Uterus (tissue), 4 donors: ENCODE data around the gene TICRR. TPM values are rescaled to one million over a fixed set of nuclear protein-coding genes. Genes with fewer than 3 reads are reported as not detected.

Experiments used
- DNase-seq, 2 donors: peaks; one replicate each; pipeline ENCODE4 v3.0.0-alpha.2; 2019 to 2020
- H3K27ac ChIP-seq, 2 donors: fragments of 200-600 bp; sonication (generic); 1 replicate in 1 of 2; 2 replicates in 1 of 2; pipeline ENCODE4 v1.5.1; 2016 to 2018
- H3K27me3 ChIP-seq, 2 donors: fragments of 200-600 bp; sonication (generic); one replicate each; pipeline ENCODE4 v1.5.1; 2018 to 2019; ENCODE audit warnings: control low read depth in 1 of 2
- H3K36me3 ChIP-seq, 2 donors: fragments of 200-600 bp; sonication (generic); one replicate each; pipeline ENCODE4 v1.5.1; 2019; ENCODE audit warnings: control low read depth in 1 of 2
- H3K4me1 ChIP-seq, 2 donors: fragments of 200-600 bp; sonication (generic); one replicate each; pipeline ENCODE4 v1.5.1; 2018 to 2019; ENCODE audit warnings: control low read depth in 1 of 2
- H3K4me3 ChIP-seq, 2 donors: fragments of 200-600 bp; sonication (generic); 1 replicate in 1 of 2; 2 replicates in 1 of 2; pipeline ENCODE4 v1.5.1; 2018 to 2019; ENCODE audit warnings: mild to moderate bottlenecking in 1 of 2
- H3K9me3 ChIP-seq, 2 donors: fragments of 200-600 bp; sonication (generic); one replicate each; pipeline ENCODE4 v1.5.1; 2019; ENCODE audit warnings: control low read depth in 1 of 2
- CTCF ChIP-seq, 4 experiments: fragments of 200-600 bp in 2 of 4; fragments of 450-650 bp in 2 of 4; sonication (generic) in 2 of 4; IDR thresholded peaks; one replicate each; pipeline ENCODE4 v1.5.1; 2016 to 2019; ENCODE audit warnings: antibody characterized with exemption in 4 of 4, mild to moderate bottlenecking in 2 of 4, moderate library complexity in 1 of 4
- POLR2A ChIP-seq, 2 donors: fragments of 450-650 bp; IDR thresholded peaks; one replicate each; pipeline ENCODE4 v1.6.1; 2016; ENCODE audit warnings: antibody characterized with exemption in 2 of 2, mild to moderate bottlenecking in 1 of 2, moderate library complexity in 1 of 2
- intact Hi-C: fragments of 100-400 bp; cut with DNase I; formaldehyde crosslinking; loops from one replicate; pipeline ENCODE4 v1.15.1; 2023; ENCODE audit warnings: low total_unique reads
- total RNA-seq, 4 donors: library from RNA; depleted of rRNA in 3 of 4; stranded (reverse); fragments of >200 nt in 3 of 4; gene quantifications; one replicate each; pipeline versions ENCODE4 v1.1.0 to v1.2.4, GENCODE V29; 2014 to 2023
- donor health status: DM: yes; HTN: yes; CAD: no.

TICRR gene
- total RNA-seq, 4 donors from 2014 or later: under 0.01 to 3.7 TPM; not detected in 2

GRCh38 chr15:89669309-89669865, 94.1 kb downstream of the TICRR start:
- intact Hi-C loops: no loop called here
- H3K27me3 ChIP-seq: no peaks in the 10 kb centered on the region
- DNase-seq: no peak

GRCh38 chr15:89669941-89670340, 94.7 kb downstream of the TICRR start:
- Histone ChIP-seq H3K4me3 (no peak overlapping the region), H3K27me3 (no peaks in the 10 kb centered on the region), H3K36me3 (no peaks in the 10 kb centered on the region), H3K4me1 (peaks cover 0 to 5% of the 10 kb centered on the region in 2 donors), H3K27ac (no peak overlapping the region), H3K9me3 (no peaks in the 10 kb centered on the region)
- DNase-seq: no peak
- intact Hi-C loops: no loop called here
- TF ChIP-seq POLR2A (IDR thresholded peaks at IDR 0.05) (no peak), CTCF (IDR thresholded peaks at IDR 0.05) (no peak)

More at GRCh38 chr15:89669309-89669865, 94.1 kb downstream of the TICRR start:
- Histone ChIP-seq H3K27ac (no peak overlapping the region), H3K4me3 (no peak overlapping the region), H3K9me3 (no peaks in the 10 kb centered on the region), H3K4me1 (peaks cover 0 to 10% of the 10 kb centered on the region in 2 donors), H3K36me3 (no peaks in the 10 kb centered on the region)
- no peak for TF ChIP-seq POLR2A (IDR thresholded peaks at IDR 0.05)
- no peak for TF ChIP-seq CTCF (IDR thresholded peaks at IDR 0.05)

- H3K27me3 ChIP-seq: no peaks in the 10 kb centered on the region
- H3K4me1 ChIP-seq: no peaks in the 10 kb centered on the region
- no peak for TF ChIP-seq POLR2A (IDR thresholded peaks at IDR 0.05)
- TF ChIP-seq CTCF (IDR thresholded peaks at IDR 0.05): no peak
- no peak for DNase-seq
- no peaks in the 10 kb centered on the region for H3K36me3 ChIP-seq
- intact Hi-C loops: no loop called here
- no peaks in the 10 kb centered on the region for H3K9me3 ChIP-seq
- H3K4me3 ChIP-seq: no peak overlapping the region
- no peak overlapping the region for H3K27ac ChIP-seq
Measured at GRCh38 chr15:89670971-89671560, 95.8 kb downstream of the TICRR start.

GRCh38 chr15:89671687-89672086, 96.4 kb downstream of the TICRR start:
- intact Hi-C loops: no loop called here
- H3K27ac ChIP-seq: no peak overlapping the region
- no peaks in the 10 kb centered on the region for H3K9me3 ChIP-seq
- H3K4me1 ChIP-seq: no peaks in the 10 kb centered on the region
- no peak overlapping the region for H3K4me3 ChIP-seq
- no peaks in the 10 kb centered on the region for H3K27me3 ChIP-seq
- no peak for DNase-seq
- TF ChIP-seq POLR2A (IDR thresholded peaks at IDR 0.05): no peak
- TF ChIP-seq CTCF (IDR thresholded peaks at IDR 0.05): no peak
- H3K36me3 ChIP-seq: no peaks in the 10 kb centered on the region

- no peak for TF ChIP-seq CTCF (IDR thresholded peaks at IDR 0.05)
- TF ChIP-seq POLR2A (IDR thresholded peaks at IDR 0.05): no peak
- Histone ChIP-seq H3K9me3 (no peaks in the 10 kb centered on the region), H3K36me3 (no peaks in the 10 kb centered on the region), H3K4me3 (no peak overlapping the region), H3K27ac (no peak overlapping the region), H3K27me3 (no peaks in the 10 kb centered on the region), H3K4me1 (no peaks in the 10 kb centered on the region)
- DNase-seq: no peak
- intact Hi-C loops: no loop called here
Measured at GRCh38 chr15:89672221-89673164, 97.2 kb downstream of the TICRR start.
